Measurements from ENCODE around the gene C12orf56.

C12orf56 gene

GRCh38 chr12:64390275-64390851 is at the start of gene C12orf56:
Gene C12orf56, minus strand, starts transcription at chr12:64390758. Its CDS starts 193 bp downstream, at chr12:64390565.
- peak; percentile 49 for DNase-seq (ENCODE audit: low spot score)

- no peak for DNase-seq (ENCODE audit: low spot score)
Measured at GRCh38 chr12:64440100-64440499, 49.5 kb upstream of the C12orf56 start.

GRCh38 chr12:64433915-64434314 is 43.4 kb upstream of the C12orf56 start:
- DNase-seq (ENCODE audit: low spot score), result no peak

GRCh38 chr12:64431791-64432190 is 41.2 kb upstream of the C12orf56 start:
- no peak for DNase-seq (ENCODE audit: low spot score)

- no peak for DNase-seq (ENCODE audit: low spot score)
Measured at GRCh38 chr12:64430886-64431285, 40.3 kb upstream of the C12orf56 start.

- no peak for DNase-seq (ENCODE audit: low spot score)
Measured at GRCh38 chr12:64428956-64429355, 38.4 kb upstream of the C12orf56 start.

GRCh38 chr12:64427988-64428387 is 37.4 kb upstream of the C12orf56 start:
- DNase-seq (ENCODE audit: low spot score), result no peak

- no peak for DNase-seq (ENCODE audit: low spot score)
Measured at GRCh38 chr12:64419696-64420095, 29.1 kb upstream of the C12orf56 start.

GRCh38 chr12:64418209-64418608 is 27.7 kb upstream of the C12orf56 start:
- no peak for DNase-seq (ENCODE audit: low spot score)

GRCh38 chr12:64413884-64414283 is 23.3 kb upstream of the C12orf56 start:
- no peak for DNase-seq (ENCODE audit: low spot score)

- no peak for DNase-seq (ENCODE audit: low spot score)
Measured at GRCh38 chr12:64412459-64412858, 21.9 kb upstream of the C12orf56 start.

GRCh38 chr12:64411427-64411826 is 20.9 kb upstream of the C12orf56 start:
- no peak for DNase-seq (ENCODE audit: low spot score)

- no peak for DNase-seq (ENCODE audit: low spot score)
Measured at GRCh38 chr12:64407342-64408223, 17.0 kb upstream of the C12orf56 start.

GRCh38 chr12:64404470-64405256 is 14.1 kb upstream of the C12orf56 start:
- DNase-seq (ENCODE audit: low spot score), result peak; percentile 79

- peak; percentile 97 for DNase-seq (ENCODE audit: low spot score)
Measured at GRCh38 chr12:64403707-64404469, 13.3 kb upstream of the C12orf56 start, which contains the start of gene XPOT. Gene XPOT, plus strand, starts transcription at chr12:64404392. Its CDS starts 5,644 bp downstream, at chr12:64410036.

GRCh38 chr12:64402181-64402580 is 11.6 kb upstream of the C12orf56 start:
- no peak for DNase-seq (ENCODE audit: low spot score)

GRCh38 chr12:64400041-64400440 is 9.5 kb upstream of the C12orf56 start:
- DNase-seq (ENCODE audit: low spot score), result no peak

- DNase-seq (ENCODE audit: low spot score), result no peak
Measured at GRCh38 chr12:64395739-64396138, 5.2 kb upstream of the C12orf56 start.

GRCh38 chr12:64392221-64392620 is 1.7 kb upstream of the C12orf56 start:
- peak; percentile 49 for DNase-seq (ENCODE audit: low spot score)

GRCh38 chr12:64389154-64389553 is 1.4 kb downstream of the C12orf56 start:
- DNase-seq (ENCODE audit: low spot score), result no peak

GRCh38 chr12:64387197-64387816 is 3.3 kb downstream of the C12orf56 start:
- DNase-seq (ENCODE audit: low spot score), result no peak
